Activated CD4-positive, alpha-beta T cell treated with anti-CD3 and anti-CD28 coated beads, Interleukin-2, amount 50 U/mL, for 24 hours (primary cell): ENCODE measurements around the gene TMEM213.

Source experiments
- DNase-seq, 2 donors: peaks; one replicate each; pipeline ENCODE4 v3.0.0-alpha.2; 2020; ENCODE audit warnings: low read depth in 1 of 2, low spot score in 1 of 2

Gene TMEM213

GRCh38 chr7:138838166-138838565 is 40.4 kb downstream of the TMEM213 start:
- DNase-seq: no peak

- DNase-seq: no peak
Observed at GRCh38 chr7:138842111-138842510, 44.3 kb downstream of the TMEM213 start.

- no peak for DNase-seq
Observed at GRCh38 chr7:138843632-138844580, 46.1 kb downstream of the TMEM213 start.

GRCh38 chr7:138845711-138846110 is 47.9 kb downstream of the TMEM213 start:
- no peak for DNase-seq

- no peak for DNase-seq
Observed at GRCh38 chr7:138848056-138848980, 50.5 kb downstream of the TMEM213 start.

GRCh38 chr7:138849701-138850100 is 51.9 kb downstream of the TMEM213 start:
- no peak for DNase-seq

- no peak for DNase-seq
Observed at GRCh38 chr7:138852469-138852868, 54.7 kb downstream of the TMEM213 start.

- no peak for DNase-seq
Observed at GRCh38 chr7:138853448-138853847, 55.7 kb downstream of the TMEM213 start.

- no peak for DNase-seq
Observed at GRCh38 chr7:138854115-138854645, 56.4 kb downstream of the TMEM213 start.

- DNase-seq: no peak
Observed at GRCh38 chr7:138857728-138858127, 59.9 kb downstream of the TMEM213 start.

GRCh38 chr7:138861051-138861450 is 63.3 kb downstream of the TMEM213 start:
- no peak for DNase-seq

- no peak for DNase-seq
Observed at GRCh38 chr7:138863931-138864330, 66.1 kb downstream of the TMEM213 start.

GRCh38 chr7:138864667-138865066 is 66.9 kb downstream of the TMEM213 start:
- DNase-seq: no peak

GRCh38 chr7:138865843-138866242 is 68.0 kb downstream of the TMEM213 start:
- no peak for DNase-seq

- DNase-seq: no peak
Observed at GRCh38 chr7:138866353-138866752, 68.6 kb downstream of the TMEM213 start.

- DNase-seq: no peak
Observed at GRCh38 chr7:138867744-138868143, 70.0 kb downstream of the TMEM213 start.

- DNase-seq: no peak
Observed at GRCh38 chr7:138868711-138869110, 70.9 kb downstream of the TMEM213 start.

- DNase-seq: no peak
Observed at GRCh38 chr7:138869353-138869752, 71.6 kb downstream of the TMEM213 start.

GRCh38 chr7:138871065-138871813 is 73.4 kb downstream of the TMEM213 start:
- DNase-seq: no peak

GRCh38 chr7:138871814-138872090 is 74.0 kb downstream of the TMEM213 start:
- DNase-seq: no peak

- no peak for DNase-seq
Observed at GRCh38 chr7:138872576-138872975, 74.8 kb downstream of the TMEM213 start.
